Kidney (tissue), 14 donors: ENCODE measurements around the gene ZNF750. TPM values are rescaled to one million over a fixed set of nuclear protein-coding genes. Genes with fewer than 3 reads are reported as not detected.
A peak's percentile ranks its signal among the peaks of the same experiment; 100 is the strongest.

ENCODE experiments used
- DNase-seq, 5 donors: peaks; one replicate each; pipeline ENCODE4 v3.0.0-alpha.2; 2013 to 2020
- FAIRE-seq: peaks from 2 replicates; lab custom pipeline; 2012; peaks lifted over from hg19 to GRCh38; lab: Jason Lieb, UNC
- H3K27ac ChIP-seq, 2 donors: one replicate each; pipeline ENCODE4 v1.7.0; 2013; ENCODE audit warnings: low read depth in 2 of 2, low read length in 2 of 2, inconsistent platforms in 1 of 2
- H3K27me3 ChIP-seq: one replicate; pipeline ENCODE4 v1.7.1; 2013; ENCODE audit warnings: low read length, inconsistent platforms; ENCODE audit not compliant: control insufficient read depth, insufficient read depth
- H3K36me3 ChIP-seq, 3 donors: one replicate each; pipeline versions ENCODE4 v1.7.0 to v1.7.1; 2013; ENCODE audit warnings: low read length in 3 of 3, control low read depth in 1 of 3, inconsistent platforms in 1 of 3; ENCODE audit not compliant: insufficient read depth in 3 of 3, control insufficient read depth in 2 of 3
- H3K4me1 ChIP-seq, 3 donors: one replicate each; pipeline versions ENCODE4 v1.7.0 to v1.7.1; 2013; ENCODE audit warnings: low read length in 3 of 3, inconsistent platforms in 1 of 3, low read depth in 1 of 3; ENCODE audit not compliant: control insufficient read depth in 2 of 3, insufficient read depth in 2 of 3
- H3K4me3 ChIP-seq, 3 donors: one replicate each; pipeline versions ENCODE4 v1.7.0 to v1.8.1; 2013; ENCODE audit warnings: low read length in 3 of 3, control low read depth in 1 of 3, inconsistent platforms in 1 of 3
- H3K9ac ChIP-seq, 3 donors: one replicate each; pipeline versions ENCODE4 v1.7.0 to v1.7.1; 2013; ENCODE audit warnings: low read length in 3 of 3, control low read depth in 1 of 3, inconsistent platforms in 1 of 3
- H3K9me3 ChIP-seq, 3 donors: one replicate each; pipeline versions ENCODE4 v1.7.0 to v1.7.1; 2013; ENCODE audit warnings: low read length in 3 of 3, control low read depth in 1 of 3, inconsistent platforms in 1 of 3; ENCODE audit not compliant: control insufficient read depth in 2 of 3, insufficient read depth in 1 of 3
- intact Hi-C: fragments of 100-400 bp; cut with DNase I; formaldehyde crosslinking; loops from one replicate; pipeline ENCODE4 v1.11.1; 2022
- polyA plus RNA-seq: library from polyadenylated mRNA; stranded (reverse); fragments of 350-450 nt; fragmentation: Illumina TruSeq; extraction: RNeasy Lipid Tissue Mini Kit (QIAGEN cat#74804); gene quantifications from one replicate; pipeline ENCODE4 v1.2.3, GENCODE V29; 2014; ENCODE audit warnings: low read depth, low replicate concordance; ENCODE audit not compliant: insufficient read depth
- total RNA-seq: library from RNA; stranded (reverse); fragmentation: NEBNext Ultra II Directional; extraction: Animal tissue kit (Norgen Biotek cat#: 25700); gene quantifications from one replicate; pipeline ENCODE4 v1.2.1, GENCODE V29; 2021
- TF ChIP-seq, protein P1 (sequence below): IDR thresholded peaks from 3 replicates; pipeline ENCODE4 v1.5.1; 2012; ENCODE audit warnings: mild to moderate bottlenecking, moderate library complexity, borderline replicate concordance; ENCODE audit not compliant: insufficient read depth; ENCODE audit errors: extremely low read depth
- donor health status: control.
- donor health status: control.
- donor health status: control.
- donor health status: control.
- donor health status: control.
- donor health status: DM: yes; HTN: yes; CAD: no.
- donor health status: Normal renal cell carcinoma (clear cell type).

The ZNF750 gene
- total and polyA plus RNA-seq, 2 donors from 2014 or later, result 0.25 to 0.30 TPM

GRCh38 chr17:82874011-82874835, 34.4 kb upstream of the ZNF750 start:
- intact Hi-C loops, result no loop called here
- DNase-seq (peak in 2 of 5 donors; percentile 35 to 73), FAIRE-seq (no peak)
- H3K4me1 ChIP-seq, result peaks cover 0 to 4% (median 0%) of the 10 kb centered on the region in 3 donors
- peaks cover 0 to 10% (median 3%) of the 10 kb centered on the region in 3 donors for H3K36me3 ChIP-seq
- no peaks in the 10 kb centered on the region for H3K9me3 ChIP-seq
- H3K27ac ChIP-seq, result no peak overlapping the region
- TF ChIP-seq, protein P1, sequence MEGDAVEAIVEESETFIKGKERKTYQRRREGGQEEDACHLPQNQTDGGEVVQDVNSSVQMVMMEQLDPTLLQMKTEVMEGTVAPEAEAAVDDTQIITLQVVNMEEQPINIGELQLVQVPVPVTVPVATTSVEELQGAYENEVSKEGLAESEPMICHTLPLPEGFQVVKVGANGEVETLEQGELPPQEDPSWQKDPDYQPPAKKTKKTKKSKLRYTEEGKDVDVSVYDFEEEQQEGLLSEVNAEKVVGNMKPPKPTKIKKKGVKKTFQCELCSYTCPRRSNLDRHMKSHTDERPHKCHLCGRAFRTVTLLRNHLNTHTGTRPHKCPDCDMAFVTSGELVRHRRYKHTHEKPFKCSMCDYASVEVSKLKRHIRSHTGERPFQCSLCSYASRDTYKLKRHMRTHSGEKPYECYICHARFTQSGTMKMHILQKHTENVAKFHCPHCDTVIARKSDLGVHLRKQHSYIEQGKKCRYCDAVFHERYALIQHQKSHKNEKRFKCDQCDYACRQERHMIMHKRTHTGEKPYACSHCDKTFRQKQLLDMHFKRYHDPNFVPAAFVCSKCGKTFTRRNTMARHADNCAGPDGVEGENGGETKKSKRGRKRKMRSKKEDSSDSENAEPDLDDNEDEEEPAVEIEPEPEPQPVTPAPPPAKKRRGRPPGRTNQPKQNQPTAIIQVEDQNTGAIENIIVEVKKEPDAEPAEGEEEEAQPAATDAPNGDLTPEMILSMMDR, result no peak
- H3K4me3 ChIP-seq, result no peak overlapping the region
- H3K27me3 ChIP-seq, result no peaks in the 10 kb centered on the region
- H3K9ac ChIP-seq, result no peak overlapping the region

GRCh38 chr17:82873521-82873920, 33.7 kb upstream of the ZNF750 start:
- FAIRE-seq, result no peak
- no peaks in the 10 kb centered on the region for H3K9me3 ChIP-seq
- peaks cover 0 to 3% (median 0%) of the 10 kb centered on the region in 3 donors for H3K4me1 ChIP-seq
- peaks cover 0 to 10% (median 3%) of the 10 kb centered on the region in 3 donors for H3K36me3 ChIP-seq
- H3K4me3 ChIP-seq, result no peak overlapping the region
- DNase-seq, result peak in 2 of 5 donors; percentile 34 to 63
- intact Hi-C loops, result no loop called here
- TF ChIP-seq, protein P1, result no peak
- H3K27me3 ChIP-seq, result no peaks in the 10 kb centered on the region
- no peak overlapping the region for H3K9ac ChIP-seq
- no peak overlapping the region for H3K27ac ChIP-seq

GRCh38 chr17:82872591-82873520, 33.0 kb upstream of the ZNF750 start:
- Histone ChIP-seq H3K27ac (no peak overlapping the region), H3K9ac (no peak overlapping the region), H3K36me3 (peaks cover 0 to 10% (median 3%) of the 10 kb centered on the region in 3 donors), H3K9me3 (no peaks in the 10 kb centered on the region), H3K4me1 (peaks cover 0 to 2% (median 0%) of the 10 kb centered on the region in 3 donors), H3K4me3 (no peak overlapping the region), H3K27me3 (no peaks in the 10 kb centered on the region)
- intact Hi-C loops, result no loop called here
- FAIRE-seq (no peak), DNase-seq (peak in 1 of 5 donors; percentile 46)
- TF ChIP-seq, protein P1, result no peak
